H1 (cell line): ENCODE results near the gene HOATZ. TPM values are rescaled to one million over a fixed set of nuclear protein-coding genes. Genes with fewer than 3 reads are reported as not detected.

Experiments used
- CTCF ChIA-PET: fragments of 300-600 bp; sonication (Branson Sonifier 250); formaldehyde crosslinking; loops from one replicate; lab custom pipeline; 2021; ENCODE audit not compliant: partially characterized antibody; lab: Charles Lee
- POLR2A ChIA-PET: fragments of 300-600 bp; sonication (Branson Sonifier 250); formaldehyde crosslinking; loops from one replicate; lab custom pipeline; 2021; ENCODE audit warnings: inconsistent platforms; ENCODE audit not compliant: partially characterized antibody; lab: Charles Lee
- DNase-seq, 2 experiments: peaks; one replicate each; pipeline versions ENCODE4 v3.0.0 to v3.0.0-alpha.2; 2010 to 2022; ENCODE audit warnings: low spot score in 2 of 2, low read depth in 1 of 2, mixed read lengths in 1 of 2
- FAIRE-seq: peaks from 2 replicates; lab custom pipeline; 2011; peaks lifted over from hg19 to GRCh38; lab: Jason Lieb, UNC
- H2AFZ ChIP-seq: 2 replicates; pipeline ENCODE4 v1.8.1; 2012; ENCODE audit warnings: low read length, inconsistent platforms
- H2AK5ac ChIP-seq: 2 replicates; pipeline ENCODE4 v1.6.1; 2013; ENCODE audit warnings: low read depth, low read length
- H2BK120ac ChIP-seq: replicated peaks from 2 replicates; pipeline ENCODE3; 2013; ENCODE audit warnings: low read depth, low read length, inconsistent platforms
- H2BK12ac ChIP-seq: 2 replicates; pipeline ENCODE4 v1.6.1; 2013; ENCODE audit warnings: low read depth, low read length
- H2BK15ac ChIP-seq: 2 replicates; pipeline ENCODE4 v1.6.1; 2013; ENCODE audit warnings: low read length
- H2BK20ac ChIP-seq: 2 replicates; pipeline ENCODE4 v1.6.1; 2013; ENCODE audit warnings: low read length
- H2BK5ac ChIP-seq: 2 replicates; pipeline ENCODE4 v1.6.1; 2013; ENCODE audit warnings: low read depth, low read length
- H3K14ac ChIP-seq: 2 replicates; pipeline ENCODE4 v1.6.1; 2013; ENCODE audit warnings: inconsistent platforms; ENCODE audit not compliant: insufficient read length
- H3K18ac ChIP-seq: 2 replicates; pipeline ENCODE4 v1.6.1; 2013; ENCODE audit warnings: low read length; ENCODE audit errors: extremely low read depth
- H3K23ac ChIP-seq: 2 replicates; pipeline ENCODE4 v1.6.1; 2013; ENCODE audit warnings: inconsistent platforms; ENCODE audit not compliant: insufficient read length
- H3K23me2 ChIP-seq: 2 replicates; pipeline ENCODE4 v1.6.1; 2013; ENCODE audit warnings: low read depth, low read length
- H3K27ac ChIP-seq: 2 replicates; pipeline ENCODE4 v1.6.1; 2011; ENCODE audit warnings: low read depth, low read length, inconsistent platforms
- H3K27me3 ChIP-seq, 4 experiments: replicated peaks in 1 of 4; 1 replicate in 1 of 4; 2 replicates in 3 of 4; pipeline versions ENCODE4 v1.6.1 to v1.8.1; 2011 to 2013; ENCODE audit warnings: low read length in 3 of 4, mild to moderate bottlenecking in 3 of 4, inconsistent platforms in 2 of 4, mixed read lengths in 2 of 4, moderate library complexity in 1 of 4; ENCODE audit not compliant: control insufficient read depth in 3 of 4, insufficient read depth in 3 of 4; ENCODE audit errors: extremely low read depth in 1 of 4
- H3K36me3 ChIP-seq, 4 experiments: 2 replicates each; pipeline versions ENCODE4 v1.6.1 to v1.8.1; 2011 to 2013; ENCODE audit warnings: mild to moderate bottlenecking in 4 of 4, low read length in 3 of 4, moderate library complexity in 2 of 4, control low read depth in 1 of 4, inconsistent platforms in 1 of 4; ENCODE audit not compliant: insufficient read depth in 4 of 4, control insufficient read depth in 2 of 4
- H3K4ac ChIP-seq: replicated peaks from 2 replicates; pipeline ENCODE3; 2013; ENCODE audit warnings: low read length, low read depth, mixed read lengths, inconsistent platforms; ENCODE audit not compliant: insufficient read length
- H3K4me1 ChIP-seq, 4 experiments: replicated peaks in 1 of 4; 1 replicate in 1 of 4; 2 replicates in 3 of 4; pipeline versions ENCODE4 v1.6.1 to v1.8.1; 2011 to 2013; ENCODE audit warnings: low read length in 3 of 4, inconsistent platforms in 2 of 4, mixed read lengths in 1 of 4; ENCODE audit not compliant: insufficient read depth in 4 of 4, control insufficient read depth in 3 of 4
- H3K4me2 ChIP-seq, 2 experiments: 2 replicates each; pipeline versions ENCODE4 v1.6.1 to v1.8.1; 2011 to 2013; ENCODE audit warnings: low read depth in 2 of 2, low read length in 2 of 2, control low read depth in 1 of 2, inconsistent platforms in 1 of 2, mild to moderate bottlenecking in 1 of 2; ENCODE audit not compliant: insufficient read depth in 1 of 2
- H3K4me3 ChIP-seq, 4 experiments: fragments of 200-600, 300-600 bp in 1 of 4; sonication (generic), shearing (Covaris generic), sonication (Bioruptor Twin) in 1 of 4; 2 replicates each; pipeline versions ENCODE4 v1.5.1 to v1.8.1; 2011 to 2016; ENCODE audit warnings: low read length in 4 of 4, low read depth in 3 of 4, control low read depth in 2 of 4, inconsistent platforms in 2 of 4, mild to moderate bottlenecking in 2 of 4, mixed read lengths in 1 of 4, moderate library complexity in 1 of 4; ENCODE audit not compliant: insufficient read depth in 2 of 4; ENCODE audit errors: extremely low read depth in 1 of 4
- H3K56ac ChIP-seq: replicated peaks from 2 replicates; pipeline ENCODE3; 2013; ENCODE audit warnings: low read depth, mild to moderate bottlenecking, mixed read lengths, low read length, inconsistent platforms; ENCODE audit not compliant: insufficient read length
- H3K79me1 ChIP-seq: 2 replicates; pipeline ENCODE4 v1.6.1; 2013; ENCODE audit warnings: low read depth, low read length, control low read depth
- H3K79me2 ChIP-seq, 2 experiments: 2 replicates each; pipeline versions ENCODE4 v1.6.1 to v1.8.1; 2012 to 2013; ENCODE audit warnings: low read length in 2 of 2, mild to moderate bottlenecking in 2 of 2, inconsistent platforms in 1 of 2; ENCODE audit not compliant: insufficient read depth in 2 of 2, control insufficient read depth in 1 of 2
- H3K9ac ChIP-seq, 4 experiments: replicated peaks in 1 of 4; 1 replicate in 1 of 4; 2 replicates in 3 of 4; pipeline versions ENCODE4 v1.6.1 to v1.8.1; 2011 to 2013; ENCODE audit warnings: low read depth in 3 of 4, low read length in 3 of 4, control low read depth in 2 of 4, mild to moderate bottlenecking in 2 of 4, moderate library complexity in 2 of 4, inconsistent platforms in 1 of 4; ENCODE audit errors: extremely low read depth in 1 of 4
- H3K9me3 ChIP-seq, 2 experiments: 2 replicates each; pipeline versions ENCODE4 v1.6.1 to v1.8.1; 2012 to 2013; ENCODE audit warnings: mild to moderate bottlenecking in 2 of 2, moderate library complexity in 2 of 2, control low read depth in 1 of 2, inconsistent platforms in 1 of 2, low read depth in 1 of 2, low read length in 1 of 2, mixed read lengths in 1 of 2; ENCODE audit not compliant: insufficient read depth in 2 of 2
- H4K20me1 ChIP-seq, 2 experiments: replicated peaks in 1 of 2; 2 replicates each; pipeline versions ENCODE3 to v1.8.1; 2011 to 2013; ENCODE audit warnings: inconsistent platforms in 2 of 2, low read length in 2 of 2, mild to moderate bottlenecking in 1 of 2; ENCODE audit not compliant: insufficient read depth in 2 of 2, control insufficient read depth in 1 of 2
- H4K5ac ChIP-seq: 2 replicates; pipeline ENCODE4 v1.6.1; 2013; ENCODE audit warnings: low read length, low read depth, mixed read lengths, inconsistent platforms; ENCODE audit not compliant: insufficient read length
- H4K8ac ChIP-seq: 2 replicates; pipeline ENCODE4 v1.8.0; 2013; ENCODE audit warnings: mild to moderate bottlenecking, moderate library complexity, low read length, inconsistent platforms; ENCODE audit not compliant: insufficient read depth; ENCODE audit errors: extremely low read depth
- H4K91ac ChIP-seq: replicated peaks from 2 replicates; pipeline ENCODE3; 2013; ENCODE audit warnings: low read length, mixed read lengths, inconsistent platforms; ENCODE audit not compliant: insufficient read length
- ATF2 ChIP-seq: IDR thresholded peaks from 2 replicates; pipeline ENCODE4 v1.6.1; 2012; ENCODE audit warnings: low read length, inconsistent platforms
- BACH1 ChIP-seq: IDR thresholded peaks from 2 replicates; pipeline ENCODE4 v1.6.1; 2012; ENCODE audit warnings: low read length, improper control_type of control experiment
- BCL11A ChIP-seq, 2 experiments: IDR thresholded peaks; one replicate each; pipeline ENCODE4 v1.6.1; 2011; ENCODE audit warnings: low read depth in 2 of 2, low read length in 2 of 2, mild to moderate bottlenecking in 2 of 2
- CEBPB ChIP-seq: IDR thresholded peaks from 2 replicates; pipeline ENCODE4 v1.6.1; 2012; ENCODE audit warnings: low read depth, low read length
- CHD2 ChIP-seq: IDR thresholded peaks from 2 replicates; pipeline ENCODE4 v1.6.1; 2012; ENCODE audit warnings: low read length, improper control_type of control experiment
- E2F6 ChIP-seq: IDR thresholded peaks from 2 replicates; pipeline ENCODE4 v1.6.1; 2012; ENCODE audit warnings: inconsistent platforms
- FOSL1 ChIP-seq: IDR thresholded peaks from 2 replicates; pipeline ENCODE4 v1.6.1; 2011; ENCODE audit warnings: mild to moderate bottlenecking, low read depth, low read length, moderate library complexity; ENCODE audit not compliant: insufficient read depth
- GABPA ChIP-seq: IDR thresholded peaks from 2 replicates; pipeline ENCODE4 v1.6.1; 2011; ENCODE audit warnings: mild to moderate bottlenecking, low read length, moderate library complexity, borderline replicate concordance; ENCODE audit not compliant: insufficient read depth
- KDM5A ChIP-seq: fragments of 200-600 bp; IDR thresholded peaks from 2 replicates; pipeline ENCODE4 v1.7.1; 2012; ENCODE audit warnings: mild to moderate bottlenecking, low read length, inconsistent platforms, mixed read lengths
- TAF7 ChIP-seq: optimal IDR thresholded peaks from 2 replicates; pipeline ENCODE3; 2011; ENCODE audit warnings: low read depth, mild to moderate bottlenecking, inconsistent platforms, low read length, moderate library complexity, borderline replicate concordance
- TEAD4 ChIP-seq: IDR thresholded peaks from 2 replicates; pipeline ENCODE4 v1.6.1; 2012; ENCODE audit warnings: low read depth, low read length, inconsistent platforms, mixed read lengths
- USF2 ChIP-seq: IDR thresholded peaks from 2 replicates; pipeline ENCODE4 v1.6.1; 2011; ENCODE audit warnings: low read length, improper control_type of control experiment
- polyA plus RNA-seq, 7 experiments: library from polyadenylated mRNA; depleted of rRNA in 3 of 7; stranded (reverse) in 5 of 7; unstranded in 2 of 7; fragments of >200 nt in 5 of 7; fragments of 200-250 nt in 2 of 7; gene quantifications; 1 replicate in 5 of 7; 2 replicates in 1 of 7; 4 replicates in 1 of 7; pipeline versions ENCODE4 v1.2.1 to v1.2.3, GENCODE V29; 2011 to 2013; ENCODE audit warnings: missing spikeins in 2 of 7, mixed read lengths in 2 of 7
- total RNA-seq: library from RNA; stranded (reverse); fragmentation: NEBNext Ultra II Directional; extraction: Animal tissue kit (Norgen Biotek cat#: 25700); gene quantifications from 2 replicates; pipeline ENCODE4 v1.2.1, GENCODE V29; 2021

HOATZ gene
- total and polyA plus RNA-seq, 2 of the 8 experiments (the other 6 are each of a cell fraction or from before 2014, with no cell fraction given), result not detected

GRCh38 chr11:111483431-111483830 is 31.1 kb upstream of the HOATZ start:
- H2BK120ac ChIP-seq, result no peak overlapping the region
- no peaks in the 10 kb centered on the region for H3K79me2 ChIP-seq
- H4K91ac ChIP-seq, result no peak overlapping the region
- no peak overlapping the region for H3K4ac ChIP-seq
- H4K8ac ChIP-seq, result no peak overlapping the region
- no peak overlapping the region for H3K23ac ChIP-seq
- FAIRE-seq (no peak), DNase-seq (no peak)
- POLR2A ChIA-PET, result no interaction called here
- no peak overlapping the region for H2BK15ac ChIP-seq
- no peak overlapping the region for H3K4me2 ChIP-seq
- H3K4me3 ChIP-seq, result no peak overlapping the region
- H2BK12ac ChIP-seq, result no peak overlapping the region
- no peak overlapping the region for H2AFZ ChIP-seq
- H4K20me1 ChIP-seq, result no peaks in the 10 kb centered on the region
- H4K5ac ChIP-seq, result no peak overlapping the region
- H3K14ac ChIP-seq, result no peak overlapping the region
- CTCF ChIA-PET, result interaction anchor here (0.6 to 1.5 kb wide), 4 partner anchors 9 to 81 kb away, joined by 3 to 4 read pairs (median 3); no protein-coding TSS in a partner anchor
- no peak overlapping the region for H3K27ac ChIP-seq
- no peak overlapping the region for H3K56ac ChIP-seq
- H3K18ac ChIP-seq, result no peak overlapping the region
- no peaks in the 10 kb centered on the region for H3K79me1 ChIP-seq
- no peak overlapping the region for H2BK20ac ChIP-seq
- H2AK5ac ChIP-seq, result no peak overlapping the region
- peaks cover 0 to 4% of the 10 kb centered on the region in 2 experiments; a peak in 1 of 4 replicates for H3K9me3 ChIP-seq
- no peaks in the 10 kb centered on the region for H3K23me2 ChIP-seq
- no peak overlapping the region for H3K9ac ChIP-seq
- H2BK5ac ChIP-seq, result no peak overlapping the region
- H3K36me3 ChIP-seq, result no peaks in the 10 kb centered on the region
- H3K27me3 ChIP-seq, result no peaks in the 10 kb centered on the region
- no peaks in the 10 kb centered on the region for H3K4me1 ChIP-seq
- TF ChIP-seq ATF2 (no peak), TEAD4 (no peak), BCL11A (IDR thresholded peaks at IDR 0.05; ENCODE audit: low read depth in 2 of 2, low read length in 2 of 2) (no peak), E2F6 (no peak), CHD2 (no peak), USF2 (no peak), BACH1 (no peak), CEBPB (no peak), KDM5A (no peak), TAF7 (no peak), GABPA (no peak), FOSL1 (no peak)
